GM12892 (cell line): Measurements from ENCODE around the gene AMT.

ENCODE experiments used
- POLR2A ChIP-seq: IDR thresholded peaks from 2 replicates; pipeline ENCODE4 v1.6.1; 2011; ENCODE audit warnings: low read depth, low read length, control low read depth
- POLR2AphosphoS5 ChIP-seq: IDR thresholded peaks from 2 replicates; pipeline ENCODE4 v1.6.1; 2011; ENCODE audit warnings: low read depth, low read length, control low read depth

DNA sequence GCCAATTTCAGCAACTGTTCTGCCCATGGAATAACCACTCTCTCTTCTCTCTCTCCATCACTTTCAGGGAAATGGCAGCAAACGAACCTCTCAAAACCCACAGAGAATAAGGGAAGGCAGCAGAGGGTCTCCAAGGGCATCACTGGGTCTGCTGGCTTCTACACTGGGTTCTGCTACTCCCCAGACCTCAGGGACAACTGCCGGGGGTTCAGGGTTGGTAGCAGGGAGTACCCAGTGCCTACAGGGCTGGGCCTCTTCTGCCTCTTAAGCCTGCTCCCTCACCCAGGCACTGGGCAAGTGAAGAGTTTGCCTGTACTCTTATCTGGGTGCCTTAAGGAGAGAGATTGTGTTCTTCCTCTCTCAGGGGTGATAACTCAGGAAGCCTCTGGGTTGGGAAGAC lies 7.5 kb downstream of the AMT start:
- TF ChIP-seq POLR2A (no peak), POLR2AphosphoS5 (no peak)
